ENCODE data around the gene ZFPM1. TPM values are rescaled to one million over a fixed set of nuclear protein-coding genes. Genes with fewer than 3 reads are reported as not detected.
"Not testable (repeated sequence)": the region's sequence is repeated elsewhere in the genome, so short reads cannot be mapped to it uniquely, and the experiment has no call there.

Gene ZFPM1
- total RNA-seq, 1 donor from 2014 or later: 5.7 TPM

DNA sequence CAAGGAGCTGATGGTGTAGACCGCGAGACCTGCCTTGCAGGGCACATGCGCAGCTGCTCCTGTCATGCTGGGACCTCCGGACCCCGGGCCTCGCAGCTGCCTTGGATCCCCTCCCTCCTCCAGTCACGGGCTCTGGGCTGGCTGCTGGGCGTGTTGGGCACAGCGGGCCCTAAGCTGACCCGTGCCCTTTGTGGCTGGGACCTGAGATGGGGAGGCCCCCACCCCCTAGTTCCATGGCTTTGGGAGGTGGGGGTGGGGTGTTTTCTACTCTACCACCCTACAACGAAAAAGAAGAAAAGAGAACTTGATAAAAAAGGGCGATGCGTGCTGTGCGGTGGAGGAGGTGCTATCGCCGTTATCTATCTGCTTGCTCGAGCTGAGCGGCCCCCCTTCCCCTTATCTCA lies 14.5 kb downstream of the ZFPM1 start:
- TF ChIP-seq, protein P1, sequence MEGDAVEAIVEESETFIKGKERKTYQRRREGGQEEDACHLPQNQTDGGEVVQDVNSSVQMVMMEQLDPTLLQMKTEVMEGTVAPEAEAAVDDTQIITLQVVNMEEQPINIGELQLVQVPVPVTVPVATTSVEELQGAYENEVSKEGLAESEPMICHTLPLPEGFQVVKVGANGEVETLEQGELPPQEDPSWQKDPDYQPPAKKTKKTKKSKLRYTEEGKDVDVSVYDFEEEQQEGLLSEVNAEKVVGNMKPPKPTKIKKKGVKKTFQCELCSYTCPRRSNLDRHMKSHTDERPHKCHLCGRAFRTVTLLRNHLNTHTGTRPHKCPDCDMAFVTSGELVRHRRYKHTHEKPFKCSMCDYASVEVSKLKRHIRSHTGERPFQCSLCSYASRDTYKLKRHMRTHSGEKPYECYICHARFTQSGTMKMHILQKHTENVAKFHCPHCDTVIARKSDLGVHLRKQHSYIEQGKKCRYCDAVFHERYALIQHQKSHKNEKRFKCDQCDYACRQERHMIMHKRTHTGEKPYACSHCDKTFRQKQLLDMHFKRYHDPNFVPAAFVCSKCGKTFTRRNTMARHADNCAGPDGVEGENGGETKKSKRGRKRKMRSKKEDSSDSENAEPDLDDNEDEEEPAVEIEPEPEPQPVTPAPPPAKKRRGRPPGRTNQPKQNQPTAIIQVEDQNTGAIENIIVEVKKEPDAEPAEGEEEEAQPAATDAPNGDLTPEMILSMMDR (IDR thresholded peaks at IDR 0.05): no peak
- Mint-ChIP-seq H3K27ac (ENCODE audit: unreplicated experiment) (no peak overlapping the region), H3K4me3 (ENCODE audit: unreplicated experiment) (no peak overlapping the region), H3K9me3 (ENCODE audit: unreplicated experiment) (no peaks in the 10 kb centered on the region), H3K4me1 (ENCODE audit: unreplicated experiment) (no peaks in the 10 kb centered on the region), H3K27me3 (ENCODE audit: unreplicated experiment) (no peaks in the 10 kb centered on the region), H3K36me3 (ENCODE audit: unreplicated experiment) (no peaks in the 10 kb centered on the region)
- no peak for DNase-seq (ENCODE audit: extremely low spot score, unreplicated experiment)

- no peak for DNase-seq (ENCODE audit: extremely low spot score, unreplicated experiment)
- Mint-ChIP-seq H3K27me3 (ENCODE audit: unreplicated experiment) (no peaks in the 10 kb centered on the region), H3K27ac (ENCODE audit: unreplicated experiment) (no peak overlapping the region), H3K4me3 (ENCODE audit: unreplicated experiment) (no peak overlapping the region), H3K36me3 (ENCODE audit: unreplicated experiment) (no peaks in the 10 kb centered on the region), H3K4me1 (ENCODE audit: unreplicated experiment) (no peaks in the 10 kb centered on the region), H3K9me3 (ENCODE audit: unreplicated experiment) (no peaks in the 10 kb centered on the region)
- TF ChIP-seq, protein P1 (IDR thresholded peaks at IDR 0.05): no peak
Measured at GRCh38 chr16:88468275-88469129, 15.4 kb downstream of the ZFPM1 start.

GRCh38 chr16:88469615-88470395 lies 16.7 kb downstream of the ZFPM1 start:
- Mint-ChIP-seq H3K36me3 (ENCODE audit: unreplicated experiment) (no peaks in the 10 kb centered on the region), H3K4me1 (ENCODE audit: unreplicated experiment) (peaks cover 2% of the 10 kb centered on the region), H3K9me3 (ENCODE audit: unreplicated experiment) (no peaks in the 10 kb centered on the region), H3K27me3 (ENCODE audit: unreplicated experiment) (no peaks in the 10 kb centered on the region), H3K4me3 (ENCODE audit: unreplicated experiment) (no peak overlapping the region), H3K27ac (ENCODE audit: unreplicated experiment) (no peak overlapping the region)
- TF ChIP-seq, protein P1 (IDR thresholded peaks at IDR 0.05): no peak
- DNase-seq (ENCODE audit: extremely low spot score, unreplicated experiment): no peak

DNA sequence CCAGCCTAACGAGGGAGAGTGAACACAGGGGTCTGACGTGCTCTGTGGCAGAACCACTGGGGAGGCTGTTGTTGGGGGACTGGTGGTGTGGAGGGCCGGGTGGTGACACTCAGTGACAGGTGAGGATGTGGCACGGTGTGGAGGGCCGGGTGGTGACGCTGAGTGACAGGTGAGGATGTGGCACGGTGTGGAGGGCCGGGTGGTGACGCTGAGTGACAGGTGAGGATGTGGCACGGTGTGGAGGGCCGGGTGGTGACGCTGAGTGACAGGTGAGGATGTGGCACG lies 17.3 kb downstream of the ZFPM1 start:
- H3K9me3 Mint-ChIP-seq (ENCODE audit: unreplicated experiment); H3K4me3 Mint-ChIP-seq (ENCODE audit: unreplicated experiment); H3K36me3 Mint-ChIP-seq (ENCODE audit: unreplicated experiment); DNase-seq (ENCODE audit: extremely low spot score, unreplicated experiment); H3K27me3 Mint-ChIP-seq (ENCODE audit: unreplicated experiment); H3K4me1 Mint-ChIP-seq (ENCODE audit: unreplicated experiment); H3K27ac Mint-ChIP-seq (ENCODE audit: unreplicated experiment): not testable (repeated sequence)

- H3K27ac Mint-ChIP-seq (ENCODE audit: unreplicated experiment); DNase-seq (ENCODE audit: extremely low spot score, unreplicated experiment); H3K36me3 Mint-ChIP-seq (ENCODE audit: unreplicated experiment); H3K4me3 Mint-ChIP-seq (ENCODE audit: unreplicated experiment); H3K9me3 Mint-ChIP-seq (ENCODE audit: unreplicated experiment); H3K4me1 Mint-ChIP-seq (ENCODE audit: unreplicated experiment); H3K27me3 Mint-ChIP-seq (ENCODE audit: unreplicated experiment): not testable (repeated sequence)
Measured at GRCh38 chr16:88470696-88471095, 17.6 kb downstream of the ZFPM1 start.

DNA sequence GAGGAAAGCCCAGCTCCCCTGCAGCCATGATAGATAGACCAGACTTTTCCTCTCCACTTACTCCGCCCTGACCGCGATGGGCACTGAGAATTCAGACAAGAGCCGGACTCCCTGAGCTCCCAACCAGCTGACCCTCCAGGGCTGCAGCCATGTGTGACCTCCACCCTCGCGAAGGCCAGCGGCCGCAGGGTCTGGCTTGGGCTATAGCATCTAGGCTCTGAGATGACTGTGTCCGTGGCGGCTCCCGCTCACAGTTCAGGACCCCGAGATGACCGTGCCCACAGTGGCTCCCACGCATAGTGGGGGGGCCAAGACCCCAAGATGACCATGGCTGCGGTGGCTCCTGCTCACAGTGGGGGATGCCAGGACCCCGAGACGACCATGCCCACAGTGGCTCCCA lies 18.0 kb downstream of the ZFPM1 start:
- H3K9me3 Mint-ChIP-seq (ENCODE audit: unreplicated experiment): no peaks in the 10 kb centered on the region

More for the DNA sequence above, 18.0 kb downstream of the ZFPM1 start:
- DNase-seq (ENCODE audit: extremely low spot score, unreplicated experiment): no peak
- TF ChIP-seq, protein P1 (IDR thresholded peaks at IDR 0.05): no peak
- Mint-ChIP-seq H3K36me3 (ENCODE audit: unreplicated experiment) (no peaks in the 10 kb centered on the region), H3K4me1 (ENCODE audit: unreplicated experiment) (peaks cover 2% of the 10 kb centered on the region), H3K4me3 (ENCODE audit: unreplicated experiment) (no peak overlapping the region), H3K27me3 (ENCODE audit: unreplicated experiment) (no peaks in the 10 kb centered on the region), H3K27ac (ENCODE audit: unreplicated experiment) (no peak overlapping the region)

Measured in osteocyte (in vitro differentiated cells).